ENCODE data around the gene DNHD1. TPM values are rescaled to one million over a fixed set of nuclear protein-coding genes. Genes with fewer than 3 reads are reported as not detected.

The DNHD1 gene
- total and polyA plus RNA-seq, 2 of the 13 experiments (the other 11 are each of a cell fraction or from before 2014, with no cell fraction given): 2.7 to 9.3 TPM

DNA sequence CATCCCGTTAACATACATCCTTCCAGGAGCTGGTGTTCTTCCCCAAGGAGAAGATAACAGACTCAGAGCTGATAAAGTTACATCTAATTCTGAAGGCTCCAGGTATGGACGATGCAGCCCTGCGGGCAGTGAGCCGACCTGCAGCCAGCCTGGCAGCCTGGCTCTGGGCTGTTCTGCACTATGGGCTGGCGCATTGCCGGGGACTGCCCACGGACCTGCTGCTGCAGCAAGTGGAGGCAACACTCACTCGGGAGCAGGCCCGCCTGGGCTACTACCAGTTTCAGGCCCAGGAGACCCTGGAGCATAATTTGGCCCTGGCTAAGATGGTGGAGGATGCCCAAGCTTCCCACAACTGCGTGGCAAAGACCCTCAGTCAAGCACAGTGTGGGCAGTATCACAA, 66.6 kb downstream of the DNHD1 start:
- no peak overlapping the region for H3K27ac ChIP-seq (ENCODE audit: extremely low read length, insufficient read depth, low read length)
- no peaks in the 10 kb centered on the region for H3K9me3 ChIP-seq (ENCODE audit: low read length)
- in situ Hi-C loops (cut with HindIII; ENCODE audit: extremely low pct_ligation_motif_present, low pct_unique_long_range_greater_than_20kb) (no loop called here), intact Hi-C loops (cut with micrococcal nuclease; ENCODE audit: unreplicated experiment) (no loop called here)
- DNase-seq (ENCODE audit: low spot score) (no peak), FAIRE-seq (no peak), ATAC-seq (no peak)
- no peak overlapping the region for H2AFZ ChIP-seq (ENCODE audit: low read length)
- no peak overlapping the region for H3K4me3 ChIP-seq (replicated peaks in 1 of 3; ENCODE audit: insufficient read depth in 1 of 3, low read depth in 2 of 3, low read length in 3 of 3)
- H3K79me2 ChIP-seq (ENCODE audit: insufficient read depth, low read length): no peaks in the 10 kb centered on the region
- 98% methylated on average over 7 of the region's 10 CpGs for WGBS (ENCODE audit: low lambda C conversion rate)
- no peaks in the 10 kb centered on the region for H3K4me1 ChIP-seq (ENCODE audit: insufficient read depth, low read length)
- H3K9ac ChIP-seq (ENCODE audit: insufficient read depth, low read depth, low read length): no peak overlapping the region
- TF ChIP-seq ZNF720 (CRISPR knock-in tag; IDR thresholded peaks at IDR 0.05): no peak
- ChIA-PET POLR2A (no interaction called here), CTCF (ENCODE audit: low intra/inter-chr PET ratio, low total read pairs) (no interaction called here)
- BruUV-seq (replicated peaks): no TSS peak
- H3K27me3 ChIP-seq (ENCODE audit: control insufficient read depth in 1 of 2, insufficient read depth in 2 of 2, low read length in 2 of 2): no peaks in the 10 kb centered on the region
- no peaks in the 10 kb centered on the region for H4K20me1 ChIP-seq (ENCODE audit: insufficient read depth, low read length)
- no peaks in the 10 kb centered on the region for H3K36me3 ChIP-seq (replicated peaks in 1 of 2; ENCODE audit: control insufficient read depth in 1 of 2, insufficient read depth in 2 of 2, low read length in 2 of 2)
- no peak overlapping the region for H3K4me2 ChIP-seq (ENCODE audit: low read depth, low read length)

GRCh38 chr11:6565325-6565724, 68.2 kb downstream of the DNHD1 start:
- CTCF ChIA-PET (ENCODE audit: low intra/inter-chr PET ratio, low total read pairs): no interaction called here
- H3K9ac ChIP-seq (ENCODE audit: insufficient read depth, low read depth, low read length): no peak overlapping the region
- H3K9me3 ChIP-seq (ENCODE audit: low read length): no peaks in the 10 kb centered on the region
- H3K79me2 ChIP-seq (ENCODE audit: insufficient read depth, low read length): no peaks in the 10 kb centered on the region
- no peak overlapping the region for H3K4me2 ChIP-seq (ENCODE audit: low read depth, low read length)
- no TSS peak for BruUV-seq (replicated peaks)
- POLR2A ChIA-PET: no interaction called here
- no peak for ATAC-seq
- in situ Hi-C loops (cut with HindIII; ENCODE audit: extremely low pct_ligation_motif_present, low pct_unique_long_range_greater_than_20kb): no loop called here
- no peaks in the 10 kb centered on the region for H4K20me1 ChIP-seq (ENCODE audit: insufficient read depth, low read length)
- no peak overlapping the region for H3K4me3 ChIP-seq (replicated peaks in 1 of 3; ENCODE audit: insufficient read depth in 1 of 3, low read depth in 2 of 3, low read length in 3 of 3)
- 32% methylated on average over 2 of the region's 2 CpGs for WGBS (ENCODE audit: low lambda C conversion rate)
- no peaks in the 10 kb centered on the region for H3K4me1 ChIP-seq (ENCODE audit: insufficient read depth, low read length)
- H2AFZ ChIP-seq (ENCODE audit: low read length): no peak overlapping the region
- no peak for FAIRE-seq
- no peaks in the 10 kb centered on the region for H3K36me3 ChIP-seq (replicated peaks in 1 of 2; ENCODE audit: control insufficient read depth in 1 of 2, insufficient read depth in 2 of 2, low read length in 2 of 2)
- DNase-seq (ENCODE audit: low spot score): no peak
- H3K27me3 ChIP-seq (ENCODE audit: control insufficient read depth in 1 of 2, insufficient read depth in 2 of 2, low read length in 2 of 2): no peaks in the 10 kb centered on the region
- H3K27ac ChIP-seq (ENCODE audit: extremely low read length, insufficient read depth, low read length): no peak overlapping the region
- intact Hi-C loops (cut with micrococcal nuclease; ENCODE audit: unreplicated experiment): no loop called here
- TF ChIP-seq SMARCE1 (IDR thresholded peaks at IDR 0.05; ENCODE audit: borderline replicate concordance): no peak
- TF ChIP-seq POLR2AphosphoS5 (IDR thresholded peaks at IDR 0.05; ENCODE audit: low read depth, low read length): no peak
- TF ChIP-seq, protein P1, sequence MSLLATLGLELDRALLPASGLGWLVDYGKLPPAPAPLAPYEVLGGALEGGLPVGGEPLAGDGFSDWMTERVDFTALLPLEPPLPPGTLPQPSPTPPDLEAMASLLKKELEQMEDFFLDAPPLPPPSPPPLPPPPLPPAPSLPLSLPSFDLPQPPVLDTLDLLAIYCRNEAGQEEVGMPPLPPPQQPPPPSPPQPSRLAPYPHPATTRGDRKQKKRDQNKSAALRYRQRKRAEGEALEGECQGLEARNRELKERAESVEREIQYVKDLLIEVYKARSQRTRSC (CRISPR knock-in tag; IDR thresholded peaks at IDR 0.05; ENCODE audit: low read depth): no peak
- TF ChIP-seq, protein P2, sequence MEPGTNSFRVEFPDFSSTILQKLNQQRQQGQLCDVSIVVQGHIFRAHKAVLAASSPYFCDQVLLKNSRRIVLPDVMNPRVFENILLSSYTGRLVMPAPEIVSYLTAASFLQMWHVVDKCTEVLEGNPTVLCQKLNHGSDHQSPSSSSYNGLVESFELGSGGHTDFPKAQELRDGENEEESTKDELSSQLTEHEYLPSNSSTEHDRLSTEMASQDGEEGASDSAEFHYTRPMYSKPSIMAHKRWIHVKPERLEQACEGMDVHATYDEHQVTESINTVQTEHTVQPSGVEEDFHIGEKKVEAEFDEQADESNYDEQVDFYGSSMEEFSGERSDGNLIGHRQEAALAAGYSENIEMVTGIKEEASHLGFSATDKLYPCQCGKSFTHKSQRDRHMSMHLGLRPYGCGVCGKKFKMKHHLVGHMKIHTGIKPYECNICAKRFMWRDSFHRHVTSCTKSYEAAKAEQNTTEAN (CRISPR knock-in tag; conservative IDR thresholded peaks at IDR 0.05): no peak
- no peak for TF ChIP-seq HES4 (CRISPR knock-in tag; IDR thresholded peaks at IDR 0.05; ENCODE audit: borderline replicate concordance)
- TF ChIP-seq ZNF256 (CRISPR knock-in tag; conservative IDR thresholded peaks at IDR 0.05): no peak
- TF ChIP-seq, protein P3, sequence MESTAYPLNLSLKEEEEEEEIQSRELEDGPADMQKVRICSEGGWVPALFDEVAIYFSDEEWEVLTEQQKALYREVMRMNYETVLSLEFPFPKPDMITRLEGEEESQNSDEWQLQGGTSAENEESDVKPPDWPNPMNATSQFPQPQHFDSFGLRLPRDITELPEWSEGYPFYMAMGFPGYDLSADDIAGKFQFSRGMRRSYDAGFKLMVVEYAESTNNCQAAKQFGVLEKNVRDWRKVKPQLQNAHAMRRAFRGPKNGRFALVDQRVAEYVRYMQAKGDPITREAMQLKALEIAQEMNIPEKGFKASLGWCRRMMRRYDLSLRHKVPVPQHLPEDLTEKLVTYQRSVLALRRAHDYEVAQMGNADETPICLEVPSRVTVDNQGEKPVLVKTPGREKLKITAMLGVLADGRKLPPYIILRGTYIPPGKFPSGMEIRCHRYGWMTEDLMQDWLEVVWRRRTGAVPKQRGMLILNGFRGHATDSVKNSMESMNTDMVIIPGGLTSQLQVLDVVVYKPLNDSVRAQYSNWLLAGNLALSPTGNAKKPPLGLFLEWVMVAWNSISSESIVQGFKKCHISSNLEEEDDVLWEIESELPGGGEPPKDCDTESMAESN (CRISPR knock-in tag; conservative IDR thresholded peaks at IDR 0.05): no peak
- no peak for TF ChIP-seq KLF13 (CRISPR knock-in tag; IDR thresholded peaks at IDR 0.05)
- TF ChIP-seq TRIM22 (IDR thresholded peaks at IDR 0.05): no peak
- TF ChIP-seq CHCHD3 (CRISPR knock-in tag; IDR thresholded peaks at IDR 0.05): no peak
- TF ChIP-seq ZNF570 (CRISPR knock-in tag; IDR thresholded peaks at IDR 0.05; ENCODE audit: borderline replicate concordance): no peak
- TF ChIP-seq ZSCAN12 (CRISPR knock-in tag; IDR thresholded peaks at IDR 0.05): no peak

Data from HepG2 (cell line).